Neuronal stem cell (in vitro differentiated cells): ENCODE results near the gene STXBP6.
"Not testable (repeated sequence)": the region's sequence is repeated elsewhere in the genome, so short reads cannot be mapped to it uniquely, and the experiment has no call there.

Source experiments
- DNase-seq: peaks from one replicate; pipeline ENCODE4 v3.0.0-alpha.2; 2013; ENCODE audit warnings: low spot score
- H2AFZ ChIP-seq: one replicate; pipeline ENCODE4 v1.6.1; 2013; ENCODE audit warnings: mild to moderate bottlenecking, low read length, inconsistent platforms
- H2AK5ac ChIP-seq: 2 replicates; pipeline ENCODE4 v1.6.1; 2013; ENCODE audit warnings: low read depth, mild to moderate bottlenecking, inconsistent platforms, low read length, moderate library complexity, mixed read lengths
- H2BK120ac ChIP-seq: 2 replicates; pipeline ENCODE4 v1.6.1; 2013; ENCODE audit warnings: low read depth, mild to moderate bottlenecking, inconsistent platforms, low read length, moderate library complexity, mixed read lengths
- H2BK12ac ChIP-seq: one replicate; pipeline ENCODE4 v1.6.1; 2013; ENCODE audit warnings: low read length, inconsistent platforms
- H2BK15ac ChIP-seq: 2 replicates; pipeline ENCODE4 v1.6.1; 2013; ENCODE audit warnings: mild to moderate bottlenecking, low read length, inconsistent platforms, mixed read lengths
- H2BK5ac ChIP-seq: one replicate; pipeline ENCODE4 v1.6.1; 2013; ENCODE audit warnings: inconsistent platforms, mild to moderate bottlenecking, low read length, moderate library complexity
- H3K14ac ChIP-seq: one replicate; pipeline ENCODE4 v1.6.1; 2013; ENCODE audit warnings: low read length, inconsistent platforms
- H3K18ac ChIP-seq: 2 replicates; pipeline ENCODE4 v1.6.1; 2013; ENCODE audit warnings: low read length, inconsistent platforms
- H3K23ac ChIP-seq: 2 replicates; pipeline ENCODE4 v1.6.1; 2013; ENCODE audit warnings: low read depth, mild to moderate bottlenecking, mixed read lengths, low read length, inconsistent platforms; ENCODE audit not compliant: poor library complexity
- H3K27ac ChIP-seq: replicated peaks from 3 replicates; pipeline ENCODE4 v1.5.1; 2013; ENCODE audit warnings: low read length, inconsistent platforms
- H3K27me3 ChIP-seq, 3 experiments: 2 replicates each; pipeline ENCODE4 v1.6.1; 2013; ENCODE audit warnings: low read length in 3 of 3, mild to moderate bottlenecking in 2 of 3, inconsistent platforms in 1 of 3, low read depth in 1 of 3, mixed read lengths in 1 of 3, moderate library complexity in 1 of 3; ENCODE audit not compliant: control insufficient read depth in 3 of 3, insufficient read depth in 3 of 3
- H3K36me3 ChIP-seq, 2 donors: replicated peaks in 1 of 2; 2 replicates each; pipeline ENCODE4 v1.6.1; 2013; ENCODE audit warnings: low read length in 2 of 2; ENCODE audit not compliant: control insufficient read depth in 2 of 2, insufficient read depth in 2 of 2
- H3K4ac ChIP-seq: 2 replicates; pipeline ENCODE4 v1.6.1; 2013; ENCODE audit warnings: inconsistent platforms, mild to moderate bottlenecking, low read length, moderate library complexity
- H3K4me1 ChIP-seq, 2 donors: 1 replicate in 1 of 2; 2 replicates in 1 of 2; pipeline ENCODE4 v1.6.1; 2013; ENCODE audit warnings: low read length in 2 of 2, low read depth in 1 of 2; ENCODE audit not compliant: control insufficient read depth in 2 of 2, insufficient read depth in 1 of 2
- H3K4me2 ChIP-seq: one replicate; pipeline ENCODE4 v1.6.1; 2013; ENCODE audit warnings: mild to moderate bottlenecking, low read length, inconsistent platforms; ENCODE audit not compliant: insufficient read depth, poor library complexity, severe bottlenecking
- H3K4me3 ChIP-seq, 2 donors: 2 replicates each; pipeline ENCODE4 v1.5.1; 2013; ENCODE audit warnings: low read length in 2 of 2, mild to moderate bottlenecking in 2 of 2, inconsistent platforms in 1 of 2, moderate library complexity in 1 of 2
- H3K79me1 ChIP-seq: one replicate; pipeline ENCODE4 v1.6.1; 2013; ENCODE audit warnings: low read depth, mild to moderate bottlenecking, inconsistent platforms, low read length, moderate library complexity
- H3K9ac ChIP-seq: one replicate; pipeline ENCODE4 v1.6.1; 2013; ENCODE audit warnings: mild to moderate bottlenecking, low read depth, low read length, inconsistent platforms; ENCODE audit not compliant: poor library complexity
- H3K9me3 ChIP-seq, 2 donors: replicated peaks in 1 of 2; 2 replicates each; pipeline versions ENCODE3 to v1.6.1; 2013; ENCODE audit warnings: low read length in 2 of 2, mild to moderate bottlenecking in 2 of 2, inconsistent platforms in 1 of 2, low read depth in 1 of 2, mixed read lengths in 1 of 2, moderate library complexity in 1 of 2; ENCODE audit not compliant: control insufficient read depth in 2 of 2, insufficient read depth in 1 of 2
- H4K8ac ChIP-seq: one replicate; pipeline ENCODE4 v1.6.1; 2013; ENCODE audit warnings: low read depth, mild to moderate bottlenecking, inconsistent platforms, low read length, moderate library complexity
- H4K91ac ChIP-seq: one replicate; pipeline ENCODE4 v1.6.1; 2013; ENCODE audit warnings: low read length, low read depth, mild to moderate bottlenecking, inconsistent platforms; ENCODE audit not compliant: poor library complexity
- WGBS, 2 donors: extraction: QIAGEN DNeasy Blood & Tissue Kit; methylation state at CpG; one replicate each; pipeline ENCODE4 v1.1.7; 2013; ENCODE audit warnings: missing lambda C conversion rate in 2 of 2, mixed read lengths in 1 of 2; ENCODE audit not compliant: insufficient read length in 2 of 2, insufficient replicate concordance in 1 of 2; ENCODE audit errors: extremely low coverage in 2 of 2; 5-methylcytosine and 5-hydroxymethylcytosine counted together

STXBP6 gene

DNA sequence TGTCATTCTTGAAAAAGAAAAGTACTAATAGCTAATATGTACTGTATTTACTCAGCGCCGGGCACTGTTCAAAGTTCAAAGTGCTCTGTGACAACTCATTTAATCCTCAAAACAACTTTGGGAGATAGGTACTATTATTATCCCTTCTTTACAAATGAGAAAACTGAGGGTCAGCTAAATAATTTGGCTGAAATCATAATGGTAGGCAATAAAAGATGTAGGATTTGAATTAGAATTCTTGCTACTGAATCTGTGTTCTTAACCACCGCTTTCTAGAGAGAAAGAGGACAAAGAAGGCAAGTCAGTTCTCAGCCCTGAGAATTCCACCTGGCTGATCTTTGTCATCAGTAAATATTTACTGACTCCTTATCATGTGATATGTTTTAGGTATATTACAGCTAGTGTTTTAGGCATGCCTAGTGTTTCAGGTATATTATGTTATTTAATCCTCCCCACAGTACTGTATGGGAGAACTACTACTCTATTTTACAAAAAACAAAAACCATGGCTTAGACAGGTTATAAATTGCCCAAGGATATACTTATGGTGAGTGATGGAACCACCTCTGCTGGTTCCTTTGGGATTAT lies 210.2 kb downstream of the STXBP6 start:
- H3K9me3 ChIP-seq: no peaks in the 10 kb centered on the region
- peaks cover 3 to 4% of the 10 kb centered on the region in 2 donors for H3K4me1 ChIP-seq
- no peak overlapping the region for H2BK15ac ChIP-seq
- H4K8ac ChIP-seq: no peak overlapping the region
- peak overlapping the region; percentile 34 for H3K27ac ChIP-seq
- H3K36me3 ChIP-seq: no peaks in the 10 kb centered on the region
- no peak overlapping the region for H3K23ac ChIP-seq
- no peak overlapping the region for H2BK120ac ChIP-seq
- WGBS, 2 donors: no CpG with 5 or more reads among the region's 3 CpGs
- no peak overlapping the region for H2AK5ac ChIP-seq
- H3K18ac ChIP-seq: no peak overlapping the region
- no peak overlapping the region for H3K14ac ChIP-seq
- H3K4ac ChIP-seq: no peak overlapping the region
- no peaks in the 10 kb centered on the region for H3K79me1 ChIP-seq
- no peak overlapping the region for H3K4me3 ChIP-seq
- no peaks in the 10 kb centered on the region for H3K27me3 ChIP-seq
- H2BK5ac ChIP-seq: no peak overlapping the region
- no peak overlapping the region for H4K91ac ChIP-seq
- no peak overlapping the region for H3K9ac ChIP-seq
- no peak overlapping the region for H2AFZ ChIP-seq
- H2BK12ac ChIP-seq: no peak overlapping the region
- no peak overlapping the region for H3K4me2 ChIP-seq
- no peak for DNase-seq

DNA sequence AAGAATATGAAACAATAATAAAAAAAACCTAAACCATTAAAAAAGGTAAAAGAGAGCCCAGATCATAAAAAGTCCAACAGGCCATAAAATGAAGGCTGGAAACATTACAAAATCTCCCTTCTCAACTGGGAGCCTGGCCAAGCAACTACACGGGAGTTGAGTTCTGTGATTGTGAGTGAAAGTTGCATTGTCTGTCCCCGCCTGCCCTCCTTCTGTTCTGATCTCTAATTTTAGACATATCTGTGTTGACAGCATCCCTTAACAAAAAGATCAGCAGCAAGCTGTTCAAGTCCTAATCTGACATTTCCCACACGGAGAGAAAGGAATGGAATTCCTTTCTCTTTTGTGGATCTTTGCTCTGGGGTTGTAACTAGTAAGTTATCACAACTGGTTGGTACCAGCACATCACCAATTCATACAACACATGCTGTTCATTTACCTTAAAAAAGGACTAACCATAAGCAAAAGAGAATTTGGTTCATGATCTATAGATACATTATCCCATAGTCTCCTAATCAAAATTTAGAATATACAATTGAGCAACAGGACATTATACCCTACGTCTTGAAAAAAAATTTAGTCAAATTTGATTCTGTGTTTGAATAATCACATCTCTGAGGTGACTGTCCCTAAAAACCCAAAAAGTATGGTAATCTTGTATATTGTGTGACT lies 210.9 kb downstream of the STXBP6 start:
- Histone ChIP-seq H2AFZ (no peak overlapping the region), H3K18ac (no peak overlapping the region)
- WGBS, 2 donors: no CpG with 5 or more reads among the region's 4 CpGs

DNA sequence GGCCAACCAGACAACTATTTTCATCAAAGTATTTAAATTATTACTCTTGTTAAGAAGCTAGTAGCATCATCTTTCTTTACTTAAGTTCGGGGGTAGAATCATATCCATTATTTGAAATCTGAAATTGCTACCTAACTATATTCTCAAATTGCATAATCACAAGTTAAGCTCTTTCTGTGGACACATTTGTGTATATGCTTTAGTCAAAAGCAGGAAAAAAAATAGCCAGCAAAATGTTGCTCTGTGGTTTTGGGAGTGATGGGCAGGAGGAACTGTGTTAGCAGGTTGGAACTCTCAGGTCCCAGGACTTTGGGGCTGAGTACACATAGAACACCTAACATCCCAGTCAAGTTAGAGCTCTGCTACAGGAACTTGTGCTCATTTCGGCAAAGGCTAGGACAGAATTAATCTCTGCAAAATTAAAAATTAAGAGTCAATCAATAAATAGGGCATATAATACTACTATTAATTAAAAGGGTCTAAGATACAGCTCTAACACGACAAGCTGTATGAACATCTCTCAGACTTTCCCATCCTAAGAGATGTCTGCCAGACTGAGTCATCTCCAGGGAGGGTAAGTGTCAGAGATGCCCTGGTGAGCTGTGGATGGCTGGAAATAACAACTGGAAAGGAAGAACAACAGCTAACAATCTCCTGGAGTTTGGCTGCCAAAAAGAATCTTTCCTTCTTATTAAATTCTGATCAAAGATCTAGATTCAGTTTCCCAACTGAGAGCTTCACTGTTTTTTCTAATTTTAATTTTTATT lies 212.5 kb downstream of the STXBP6 start:
- no peak overlapping the region for H3K9ac ChIP-seq

More for the DNA sequence above, 210.9 kb downstream of the STXBP6 start:
- Histone ChIP-seq H2BK5ac (no peak overlapping the region), H3K36me3 (no peaks in the 10 kb centered on the region), H3K9me3 (no peaks in the 10 kb centered on the region), H2BK12ac (no peak overlapping the region), H3K4me3 (no peak overlapping the region), H2BK120ac (no peak overlapping the region), H3K27me3 (no peaks in the 10 kb centered on the region), H3K79me1 (no peaks in the 10 kb centered on the region), H2AK5ac (no peak overlapping the region), H3K14ac (no peak overlapping the region), H2BK15ac (no peak overlapping the region), H3K27ac (no peak overlapping the region), H3K4me1 (peaks cover 3 to 4% of the 10 kb centered on the region in 2 donors), H3K9ac (no peak overlapping the region), H4K8ac (no peak overlapping the region), H3K4ac (no peak overlapping the region), H3K4me2 (no peak overlapping the region), H4K91ac (no peak overlapping the region), H3K23ac (no peak overlapping the region)
- DNase-seq: peak; percentile 18

DNA sequence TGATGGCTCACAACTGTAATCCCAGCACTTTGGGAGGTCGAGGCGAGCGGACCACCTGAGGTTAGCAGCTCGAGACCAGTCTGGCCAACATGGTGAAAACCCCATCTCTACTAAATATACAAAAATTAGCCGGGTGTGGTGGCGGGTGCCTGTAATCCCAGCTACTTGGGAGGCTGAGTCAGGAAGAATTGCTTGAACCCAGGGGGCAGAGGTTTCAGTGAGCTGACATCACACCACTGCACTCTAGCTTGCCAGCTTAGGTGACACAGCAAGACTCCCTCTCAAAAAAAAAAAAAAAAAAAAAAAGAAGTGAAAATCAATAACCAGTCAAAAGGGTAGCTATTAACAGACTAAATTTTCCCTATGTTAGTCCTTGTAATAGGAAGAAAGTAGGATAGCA lies 213.6 kb downstream of the STXBP6 start:
- DNase-seq, H3K9me3 ChIP-seq: not testable (repeated sequence)
- no CpG with 5 or more reads among the region's 6 CpGs for WGBS, 2 donors

More for the DNA sequence above, 212.5 kb downstream of the STXBP6 start:
- no peak overlapping the region for H2AFZ ChIP-seq
- no peaks in the 10 kb centered on the region for H3K79me1 ChIP-seq
- no peaks in the 10 kb centered on the region for H3K9me3 ChIP-seq
- no peak overlapping the region for H3K18ac ChIP-seq
- H3K27me3 ChIP-seq: no peaks in the 10 kb centered on the region
- H2BK12ac ChIP-seq: no peak overlapping the region
- H3K36me3 ChIP-seq: no peaks in the 10 kb centered on the region
- H4K91ac ChIP-seq: no peak overlapping the region
- H2BK5ac ChIP-seq: no peak overlapping the region
- H3K4me1 ChIP-seq: peaks cover 3 to 4% of the 10 kb centered on the region in 2 donors
- no peak overlapping the region for H3K4me2 ChIP-seq
- H3K4me3 ChIP-seq: no peak overlapping the region
- no peak overlapping the region for H2BK120ac ChIP-seq
- no peak overlapping the region for H4K8ac ChIP-seq
- no peak overlapping the region for H2BK15ac ChIP-seq
- no peak overlapping the region for H3K27ac ChIP-seq
- no peak overlapping the region for H2AK5ac ChIP-seq
- H3K23ac ChIP-seq: no peak overlapping the region
- WGBS, 2 donors: no CpG with 5 or more reads among the region's 3 CpGs
- no peak overlapping the region for H3K14ac ChIP-seq
- no peak overlapping the region for H3K4ac ChIP-seq
- DNase-seq: no peak

More for the DNA sequence above, 213.6 kb downstream of the STXBP6 start:
- not testable (repeated sequence) for H2AK5ac ChIP-seq, H3K4me2 ChIP-seq, H3K27me3 ChIP-seq, H3K18ac ChIP-seq, H3K36me3 ChIP-seq, H3K4me1 ChIP-seq, H3K4me3 ChIP-seq, H2BK15ac ChIP-seq, H3K4ac ChIP-seq, H3K27ac ChIP-seq, H2BK120ac ChIP-seq, H2AFZ ChIP-seq, H3K14ac ChIP-seq, H2BK5ac ChIP-seq, H3K9ac ChIP-seq, H2BK12ac ChIP-seq, H3K79me1 ChIP-seq, H4K91ac ChIP-seq, H3K23ac ChIP-seq, H4K8ac ChIP-seq
